Astrocyte of the cerebellum (primary cell): ENCODE data around the gene ST3GAL2.
"Not testable (repeated sequence)": the region's sequence is repeated elsewhere in the genome, so short reads cannot be mapped to it uniquely, and the experiment has no call there.

Source experiments
- DNase-seq: peaks from one replicate; pipeline ENCODE4 v3.0.0-alpha.2; 2011; ENCODE audit warnings: low read depth
- H3K4me3 ChIP-seq: 2 replicates; pipeline ENCODE4 v1.5.1; 2011; ENCODE audit warnings: mild to moderate bottlenecking, low read depth, low read length, moderate library complexity
- CTCF ChIP-seq: IDR thresholded peaks from 2 replicates; pipeline ENCODE4 v1.5.1; 2012; ENCODE audit warnings: low read length, low read depth, moderate library complexity, mild to moderate bottlenecking; ENCODE audit errors: missing control alignments
- in situ Hi-C: cut with HindIII; loops from 2 replicates; pipeline ENCODE4 v1.10.0; 2017; ENCODE audit warnings: low sequenced_read_pairs

ST3GAL2 gene

GRCh38 chr16:70412385-70412784 lies 26.5 kb downstream of the ST3GAL2 start:
- in situ Hi-C loops: no loop called here
- TF ChIP-seq CTCF: no peak
- DNase-seq: no peak
- no peak overlapping the region for H3K4me3 ChIP-seq

GRCh38 chr16:70410734-70411133 lies 28.2 kb downstream of the ST3GAL2 start:
- no peak for TF ChIP-seq CTCF
- in situ Hi-C loops: no loop called here
- H3K4me3 ChIP-seq: no peak overlapping the region
- no peak for DNase-seq

GRCh38 chr16:70407811-70408274 lies 31.1 kb downstream of the ST3GAL2 start:
- DNase-seq: no peak
- TF ChIP-seq CTCF: no peak
- no peak overlapping the region for H3K4me3 ChIP-seq
- in situ Hi-C loops: no loop called here

- H3K4me3 ChIP-seq, DNase-seq, in situ Hi-C loops: not testable (repeated sequence)
Observed at GRCh38 chr16:70406104-70406503, 32.8 kb downstream of the ST3GAL2 start.

- no peak for TF ChIP-seq CTCF
- no peak for DNase-seq
- in situ Hi-C loops: no loop called here
- no peak overlapping the region for H3K4me3 ChIP-seq
Observed at GRCh38 chr16:70402916-70403659, 35.8 kb downstream of the ST3GAL2 start.

- no peak for TF ChIP-seq CTCF
- no peak for DNase-seq
- in situ Hi-C loops: no loop called here
- no peak overlapping the region for H3K4me3 ChIP-seq
Observed at GRCh38 chr16:70399951-70400350, 38.9 kb downstream of the ST3GAL2 start.

GRCh38 chr16:70399381-70399780 lies 39.5 kb downstream of the ST3GAL2 start:
- DNase-seq: no peak
- in situ Hi-C loops: no loop called here
- TF ChIP-seq CTCF: no peak
- H3K4me3 ChIP-seq: no peak overlapping the region
